GM23248 (cell line): ENCODE measurements around the gene TBC1D23. TPM values are rescaled to one million over a fixed set of nuclear protein-coding genes. Genes with fewer than 3 reads are reported as not detected.

ENCODE experiments used
- DNase-seq: peaks from one replicate; pipeline ENCODE4 v3.0.0-alpha.2; 2015
- H2AFZ ChIP-seq: fragments of 200-600 bp; sonication (generic); 2 replicates; pipeline ENCODE4 v1.6.1; 2016; ENCODE audit warnings: antibody characterized with exemption
- H3F3A ChIP-seq: fragments of 200-600 bp; sonication (generic); 2 replicates; pipeline ENCODE4 v1.6.1; 2016; ENCODE audit warnings: mild to moderate bottlenecking, antibody characterized with exemption, mixed run types; ENCODE audit not compliant: insufficient read depth
- H3K27ac ChIP-seq: fragments of 200-600 bp; sonication (generic); 2 replicates; pipeline ENCODE4 v1.5.1; 2016; ENCODE audit warnings: mild to moderate bottlenecking
- H3K27me3 ChIP-seq: fragments of 200-600 bp; sonication (generic); replicated peaks from 2 replicates; pipeline ENCODE4 v1.6.1; 2016; ENCODE audit warnings: mild to moderate bottlenecking; ENCODE audit not compliant: insufficient read depth
- H3K36me3 ChIP-seq: fragments of 200-600 bp; sonication (generic); 2 replicates; pipeline ENCODE4 v1.6.1; 2016; ENCODE audit warnings: low read depth, mild to moderate bottlenecking
- H3K4me1 ChIP-seq: fragments of 200-600 bp; sonication (generic); 2 replicates; pipeline ENCODE4 v1.6.1; 2016; ENCODE audit warnings: mild to moderate bottlenecking; ENCODE audit not compliant: insufficient read depth
- H3K4me2 ChIP-seq: fragments of 200-600 bp; sonication (generic); one replicate; pipeline ENCODE4 v1.6.1; 2016; ENCODE audit warnings: mild to moderate bottlenecking; ENCODE audit not compliant: unreplicated experiment
- H3K4me3 ChIP-seq: fragments of 200-600 bp; sonication (generic); 2 replicates; pipeline ENCODE4 v1.5.1; 2016; ENCODE audit warnings: mild to moderate bottlenecking
- H3K79me2 ChIP-seq: fragments of 200-600 bp; sonication (generic); 2 replicates; pipeline ENCODE4 v1.6.1; 2016; ENCODE audit warnings: mild to moderate bottlenecking; ENCODE audit not compliant: insufficient read depth
- H3K9ac ChIP-seq: fragments of 200-600 bp; sonication (generic); 2 replicates; pipeline ENCODE4 v1.6.1; 2016; ENCODE audit warnings: mild to moderate bottlenecking
- H3K9me2 ChIP-seq: fragments of 200-600 bp; sonication (generic); 2 replicates; pipeline ENCODE4 v1.6.1; 2016; ENCODE audit warnings: mixed run types, mild to moderate bottlenecking, moderate library complexity; ENCODE audit not compliant: insufficient read depth
- H3K9me3 ChIP-seq: fragments of 200-600 bp; sonication (generic); one replicate; pipeline ENCODE4 v1.6.1; 2017; ENCODE audit warnings: low read depth
- H4K20me1 ChIP-seq: fragments of 200-600 bp; sonication (generic); 2 replicates; pipeline ENCODE4 v1.6.0; 2016; ENCODE audit not compliant: insufficient read depth
- EZH2 ChIP-seq: fragments of 200-600 bp; sonication (generic); IDR thresholded peaks from 2 replicates; pipeline ENCODE4 v1.6.1; 2018; ENCODE audit warnings: antibody characterized with exemption, mild to moderate bottlenecking; ENCODE audit not compliant: insufficient read depth, poor library complexity, severe bottlenecking
- EZH2phosphoT487 ChIP-seq: fragments of 200-600 bp; sonication (generic); IDR thresholded peaks from 2 replicates; pipeline ENCODE4 v1.6.1; 2018; ENCODE audit warnings: antibody characterized with exemption, moderate library complexity, mild to moderate bottlenecking, low read depth; ENCODE audit not compliant: insufficient read depth
- WGBS, 2 experiments: methylation state at CpG; one replicate each; pipeline ENCODE4 v1.1.6; 2015 to 2017; ENCODE audit warnings: low lambda C conversion rate in 2 of 2, low coverage in 1 of 2; ENCODE audit errors: missing lambda C conversion rate in 2 of 2; 5-methylcytosine and 5-hydroxymethylcytosine counted together
- in situ Hi-C: fragments of 300-500 bp; cut with MboI; formaldehyde crosslinking; loops from 2 replicates; pipeline ENCODE4 v1.15.0; 2020
- polyA plus RNA-seq: library from polyadenylated mRNA; unstranded; fragments of >200 nt; fragmentation: Nextera tagmentation; extraction: Ambion mirVana; gene quantifications from 2 replicates; pipeline ENCODE4 v1.2.1, GENCODE V29; 2016
- total RNA-seq: library from RNA; depleted of rRNA; stranded (reverse); fragments of >200 nt; shearing (Covaris generic); gene quantifications from 2 replicates; pipeline ENCODE4 v1.2.3, GENCODE V29; 2014

The TBC1D23 gene
- total and polyA plus RNA-seq, 2 experiments from 2014 or later: 54.1 to 82.5 TPM

- no peaks in the 10 kb centered on the region for H3K27me3 ChIP-seq
- H4K20me1 ChIP-seq: no peaks in the 10 kb centered on the region
- H3K36me3 ChIP-seq: no peaks in the 10 kb centered on the region
- in situ Hi-C loops: loop anchor here (5.0 to 10.0 kb wide), 2 partner anchors 181 to 409 kb away; no protein-coding TSS in a partner anchor
- peak; percentile 82 for DNase-seq
- H3K9ac ChIP-seq: no peak overlapping the region
- 12 to 21% methylated on average over 4 of the region's 4 CpGs for WGBS, 2 experiments
- peak overlapping the region; percentile 48 for H3K4me2 ChIP-seq
- no peak overlapping the region for H3K27ac ChIP-seq
- no peak for TF ChIP-seq EZH2
- TF ChIP-seq EZH2phosphoT487: no peak
- H3K9me3 ChIP-seq: no peaks in the 10 kb centered on the region
- peaks cover 21% of the 10 kb centered on the region for H3K4me1 ChIP-seq
- H3F3A ChIP-seq: peaks cover 16% of the 10 kb centered on the region
- H3K9me2 ChIP-seq: no peaks in the 10 kb centered on the region
- H2AFZ ChIP-seq: no peak overlapping the region
- H3K79me2 ChIP-seq: no peaks in the 10 kb centered on the region
- no peak overlapping the region for H3K4me3 ChIP-seq
These were observed 14.9 kb upstream of the TBC1D23 start for GRCh38 chr3:100245927-100246326.

GRCh38 chr3:100246999-100247398, 13.8 kb upstream of the TBC1D23 start:
- Histone ChIP-seq H3F3A (peaks cover 16% of the 10 kb centered on the region), H3K36me3 (no peaks in the 10 kb centered on the region), H3K79me2 (no peaks in the 10 kb centered on the region), H3K4me3 (no peak overlapping the region), H3K4me2 (no peak overlapping the region), H3K9me2 (no peaks in the 10 kb centered on the region), H3K27ac (no peak overlapping the region), H4K20me1 (no peaks in the 10 kb centered on the region), H3K9ac (no peak overlapping the region), H2AFZ (no peak overlapping the region), H3K4me1 (peaks cover 21% of the 10 kb centered on the region), H3K9me3 (no peaks in the 10 kb centered on the region), H3K27me3 (no peaks in the 10 kb centered on the region)
- in situ Hi-C loops: loop anchor here (5.0 to 10.0 kb wide), 2 partner anchors 182 to 410 kb away; no protein-coding TSS in a partner anchor
- DNase-seq: no peak
- TF ChIP-seq EZH2phosphoT487 (no peak), EZH2 (no peak)

- H4K20me1 ChIP-seq: no peaks in the 10 kb centered on the region
- no peaks in the 10 kb centered on the region for H3K79me2 ChIP-seq
- DNase-seq: no peak
- no peak overlapping the region for H3K4me2 ChIP-seq
- H3K27ac ChIP-seq: no peak overlapping the region
- no peak overlapping the region for H3K9ac ChIP-seq
- peaks cover 9% of the 10 kb centered on the region for H3K4me1 ChIP-seq
- no peaks in the 10 kb centered on the region for H3K9me2 ChIP-seq
- in situ Hi-C loops: no loop called here
- no peaks in the 10 kb centered on the region for H3K36me3 ChIP-seq
- H2AFZ ChIP-seq: no peak overlapping the region
- no peaks in the 10 kb centered on the region for H3K9me3 ChIP-seq
- H3F3A ChIP-seq: peaks cover 10% of the 10 kb centered on the region
- no peak for TF ChIP-seq EZH2phosphoT487
- TF ChIP-seq EZH2: no peak
- 100% methylated on average over 1 of the region's 1 CpG for WGBS, 2 experiments
- H3K27me3 ChIP-seq: no peaks in the 10 kb centered on the region
- no peak overlapping the region for H3K4me3 ChIP-seq
These were observed 8.8 kb upstream of the TBC1D23 start for GRCh38 chr3:100252001-100252400.

GRCh38 chr3:100254168-100254777, 6.5 kb upstream of the TBC1D23 start:
- in situ Hi-C loops: no loop called here
- no peak overlapping the region for H3K9ac ChIP-seq

GRCh38 chr3:100256731-100257151, 4.1 kb upstream of the TBC1D23 start:
- in situ Hi-C loops: no loop called here
- peak overlapping the region; percentile 64 for H3K4me2 ChIP-seq

More at GRCh38 chr3:100254168-100254777, 6.5 kb upstream of the TBC1D23 start:
- no peak overlapping the region for H3K4me2 ChIP-seq
- no peaks in the 10 kb centered on the region for H3K27me3 ChIP-seq
- 46 to 49% methylated on average over 7 of the region's 7 CpGs for WGBS, 2 experiments
- no peaks in the 10 kb centered on the region for H3K9me3 ChIP-seq
- no peak overlapping the region for H2AFZ ChIP-seq
- H3K27ac ChIP-seq: no peak overlapping the region
- H3K9me2 ChIP-seq: no peaks in the 10 kb centered on the region
- H3K79me2 ChIP-seq: no peaks in the 10 kb centered on the region; the same call in 1 of the 2 replicates
- H3K36me3 ChIP-seq: no peaks in the 10 kb centered on the region
- no peak for TF ChIP-seq EZH2
- no peak for TF ChIP-seq EZH2phosphoT487
- no peaks in the 10 kb centered on the region for H4K20me1 ChIP-seq
- H3K4me3 ChIP-seq: no peak overlapping the region
- DNase-seq: peak; percentile 77
- peaks cover 23% of the 10 kb centered on the region for H3F3A ChIP-seq
- H3K4me1 ChIP-seq: peaks cover 29% of the 10 kb centered on the region

More at GRCh38 chr3:100256731-100257151, 4.1 kb upstream of the TBC1D23 start:
- Histone ChIP-seq H3K79me2 (peaks cover 5% of the 10 kb centered on the region), H4K20me1 (no peaks in the 10 kb centered on the region), H3K4me1 (peaks cover 41% of the 10 kb centered on the region), H3K36me3 (no peaks in the 10 kb centered on the region), H3K27me3 (no peaks in the 10 kb centered on the region), H3K27ac (peak overlapping the region; percentile 69), H2AFZ (no peak overlapping the region), H3K9me2 (no peaks in the 10 kb centered on the region), H3K9ac (peak overlapping the region; percentile 43), H3F3A (peaks cover 30% of the 10 kb centered on the region), H3K9me3 (no peaks in the 10 kb centered on the region), H3K4me3 (no peak overlapping the region)
- DNase-seq: peak; percentile 77
- TF ChIP-seq EZH2phosphoT487 (0 out of 2 replicates have a peak, but pooled peaks have one; percentile 41), EZH2 (no peak)
